NCI-H146 treated with DMSO at 0.1 percent for 48 hours (cell line): Measurements from ENCODE around the gene UST.

Experiments
- DNase-seq: peaks from one replicate; lab custom pipeline; 2025; ENCODE audit not compliant: unreplicated experiment; lab: John Stamatoyannopoulos, UW

Gene UST

GRCh38 chr6:148799647-148800046 lies 52.8 kb downstream of the UST start:
- no peak for DNase-seq

GRCh38 chr6:148800536-148800935 lies 53.7 kb downstream of the UST start:
- no peak for DNase-seq

- DNase-seq: no peak
Measured at GRCh38 chr6:148803979-148804378, 57.1 kb downstream of the UST start.

GRCh38 chr6:148805777-148806176 lies 58.9 kb downstream of the UST start:
- DNase-seq: no peak

GRCh38 chr6:148807784-148808183 lies 61.0 kb downstream of the UST start:
- no peak for DNase-seq

GRCh38 chr6:148808786-148809304 lies 62.0 kb downstream of the UST start:
- DNase-seq: no peak

GRCh38 chr6:148811459-148811858 lies 64.6 kb downstream of the UST start:
- DNase-seq: no peak

- no peak for DNase-seq
Measured at GRCh38 chr6:148814082-148814790, 67.4 kb downstream of the UST start.

- no peak for DNase-seq
Measured at GRCh38 chr6:148814869-148815268, 68.0 kb downstream of the UST start.

- no peak for DNase-seq
Measured at GRCh38 chr6:148816117-148816516, 69.3 kb downstream of the UST start.

GRCh38 chr6:148817689-148818088 lies 70.9 kb downstream of the UST start:
- no peak for DNase-seq

GRCh38 chr6:148818939-148819575 lies 72.2 kb downstream of the UST start:
- DNase-seq: no peak

- no peak for DNase-seq
Measured at GRCh38 chr6:148819852-148820251, 73.0 kb downstream of the UST start.

GRCh38 chr6:148822819-148823218 lies 76.0 kb downstream of the UST start:
- DNase-seq: no peak

- DNase-seq: no peak
Measured at GRCh38 chr6:148824291-148824690, 77.5 kb downstream of the UST start.

GRCh38 chr6:148824960-148825359 lies 78.1 kb downstream of the UST start:
- no peak for DNase-seq

GRCh38 chr6:148825492-148825891 lies 78.7 kb downstream of the UST start:
- DNase-seq: no peak

GRCh38 chr6:148827416-148828045 lies 80.7 kb downstream of the UST start:
- DNase-seq: no peak

GRCh38 chr6:148828047-148828446 lies 81.2 kb downstream of the UST start:
- DNase-seq: no peak

- DNase-seq: no peak
Measured at GRCh38 chr6:148829415-148830101, 82.7 kb downstream of the UST start.

GRCh38 chr6:148830614-148831013 lies 83.8 kb downstream of the UST start:
- DNase-seq: no peak

- no peak for DNase-seq
Measured at GRCh38 chr6:148831064-148831463, 84.2 kb downstream of the UST start.
